ENCODE measurements around the gene ERVW-1.
"Not testable (repeated sequence)": the region's sequence is repeated elsewhere in the genome, so short reads cannot be mapped to it uniquely, and the experiment has no call there.

Gene ERVW-1

DNA sequence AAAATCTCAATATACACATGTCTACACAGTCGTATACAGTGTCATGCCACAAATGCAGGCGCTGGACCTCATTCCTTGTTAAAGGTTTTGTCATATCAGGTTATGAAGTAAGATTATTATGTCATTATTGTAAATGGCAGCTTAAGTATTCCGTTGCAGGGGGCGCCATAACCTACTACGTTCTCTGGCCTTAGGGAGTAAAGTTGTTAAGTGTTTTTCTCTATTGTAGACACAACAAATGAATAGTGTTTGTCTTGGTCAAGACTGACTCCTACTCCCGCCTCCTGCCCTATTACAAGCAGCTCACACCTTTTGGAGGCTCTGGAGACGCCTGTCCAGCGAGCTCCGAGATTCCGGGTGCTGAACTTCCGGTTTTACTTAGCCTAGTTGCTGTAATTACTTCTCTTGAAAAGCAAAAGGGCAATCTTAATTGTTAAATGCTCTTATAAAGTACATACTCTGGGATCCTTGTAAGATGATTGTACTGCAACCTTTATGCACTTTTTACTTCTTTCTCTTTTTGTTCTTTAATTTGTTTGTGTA, 29.5 kb downstream of the ERVW-1 start:
- TF ChIP-seq, protein P1, sequence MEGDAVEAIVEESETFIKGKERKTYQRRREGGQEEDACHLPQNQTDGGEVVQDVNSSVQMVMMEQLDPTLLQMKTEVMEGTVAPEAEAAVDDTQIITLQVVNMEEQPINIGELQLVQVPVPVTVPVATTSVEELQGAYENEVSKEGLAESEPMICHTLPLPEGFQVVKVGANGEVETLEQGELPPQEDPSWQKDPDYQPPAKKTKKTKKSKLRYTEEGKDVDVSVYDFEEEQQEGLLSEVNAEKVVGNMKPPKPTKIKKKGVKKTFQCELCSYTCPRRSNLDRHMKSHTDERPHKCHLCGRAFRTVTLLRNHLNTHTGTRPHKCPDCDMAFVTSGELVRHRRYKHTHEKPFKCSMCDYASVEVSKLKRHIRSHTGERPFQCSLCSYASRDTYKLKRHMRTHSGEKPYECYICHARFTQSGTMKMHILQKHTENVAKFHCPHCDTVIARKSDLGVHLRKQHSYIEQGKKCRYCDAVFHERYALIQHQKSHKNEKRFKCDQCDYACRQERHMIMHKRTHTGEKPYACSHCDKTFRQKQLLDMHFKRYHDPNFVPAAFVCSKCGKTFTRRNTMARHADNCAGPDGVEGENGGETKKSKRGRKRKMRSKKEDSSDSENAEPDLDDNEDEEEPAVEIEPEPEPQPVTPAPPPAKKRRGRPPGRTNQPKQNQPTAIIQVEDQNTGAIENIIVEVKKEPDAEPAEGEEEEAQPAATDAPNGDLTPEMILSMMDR (IDR thresholded peaks at IDR 0.05; ENCODE audit: insufficient read depth, missing control alignments), result peak; percentile 65
- FAIRE-seq (no peak), DNase-seq (ENCODE audit: insufficient read length, low spot score) (no peak)

DNA sequence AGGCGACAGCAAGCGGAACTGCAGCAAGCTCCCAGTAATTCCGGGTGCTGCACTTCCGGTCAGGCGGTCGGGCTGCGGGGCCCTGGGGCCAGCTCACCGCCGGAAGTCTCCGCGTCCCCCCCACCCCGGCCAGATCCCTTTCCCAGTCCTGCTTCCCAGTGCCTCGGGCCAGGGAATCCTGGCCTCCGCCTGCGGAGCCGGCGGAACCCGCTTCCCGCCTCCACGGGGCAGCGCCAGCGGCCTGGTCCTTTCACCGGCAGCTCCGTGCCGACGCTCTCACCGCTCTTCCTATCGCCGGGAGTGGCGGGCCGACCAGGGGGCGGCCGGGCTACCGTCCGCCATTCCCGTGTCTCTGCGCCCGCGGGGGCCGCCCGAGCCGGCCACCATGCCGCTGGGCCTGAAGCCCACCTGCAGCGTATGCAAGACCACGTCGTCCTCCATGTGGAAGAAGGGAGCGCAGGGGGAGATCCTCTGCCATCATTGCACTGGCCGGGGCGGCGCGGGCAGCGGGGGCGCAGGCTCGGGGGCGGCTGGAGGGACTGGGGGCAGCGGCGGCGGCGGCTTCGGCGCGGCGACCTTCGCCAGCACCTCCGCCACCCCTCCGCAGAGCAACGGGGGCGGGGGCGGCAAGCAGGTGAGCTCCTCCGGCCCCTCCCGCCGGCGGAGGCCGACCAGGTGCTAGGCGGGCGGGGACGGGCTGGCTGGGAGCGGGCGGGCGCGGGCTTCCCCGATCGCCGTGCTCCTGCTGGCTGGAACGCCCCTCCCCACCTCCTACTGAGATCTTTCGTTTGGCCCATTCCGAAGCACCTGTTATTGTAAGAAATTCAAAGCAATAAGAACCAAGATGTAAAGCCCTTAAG, 30.2 kb downstream of the ERVW-1 start, which contains the start of gene GATAD1:
TSS of gene GATAD1 (plus strand) at position 138 of the 860 bp plus-strand sequence. CDS start at position 386, 248 bp downstream.
- peak; percentile 76 for DNase-seq (ENCODE audit: insufficient read length, low spot score)
- FAIRE-seq, result no peak
- TF ChIP-seq, protein P1 (IDR thresholded peaks at IDR 0.05; ENCODE audit: insufficient read depth, missing control alignments), result peak; percentile 91

DNA sequence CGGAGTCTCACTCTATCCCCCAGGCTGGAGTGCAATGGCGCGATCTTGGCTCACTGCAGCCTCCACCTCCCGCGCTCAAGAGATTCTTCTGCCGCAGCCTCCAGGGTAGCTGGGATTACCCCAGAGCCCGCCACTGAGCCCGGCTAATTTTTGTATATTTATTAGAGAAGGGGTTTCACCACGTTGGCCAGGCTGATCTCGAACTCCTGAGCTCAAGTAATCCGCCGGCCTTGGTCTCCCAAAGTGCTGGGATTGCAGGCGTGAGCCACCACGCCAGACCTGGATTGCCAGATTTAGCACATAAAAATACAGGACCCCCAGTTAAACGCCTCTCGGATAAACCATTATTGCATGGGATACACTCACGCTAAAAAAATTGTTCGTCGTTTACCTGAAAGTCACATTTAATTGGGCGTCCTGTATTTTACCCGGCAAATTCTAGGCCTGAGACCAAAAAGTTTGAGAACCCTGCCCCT, 30.8 kb downstream of the ERVW-1 start:
- FAIRE-seq (no peak), DNase-seq (ENCODE audit: insufficient read length, low spot score) (no peak)
- TF ChIP-seq, protein P1 (IDR thresholded peaks at IDR 0.05; ENCODE audit: insufficient read depth, missing control alignments), result no peak

DNA sequence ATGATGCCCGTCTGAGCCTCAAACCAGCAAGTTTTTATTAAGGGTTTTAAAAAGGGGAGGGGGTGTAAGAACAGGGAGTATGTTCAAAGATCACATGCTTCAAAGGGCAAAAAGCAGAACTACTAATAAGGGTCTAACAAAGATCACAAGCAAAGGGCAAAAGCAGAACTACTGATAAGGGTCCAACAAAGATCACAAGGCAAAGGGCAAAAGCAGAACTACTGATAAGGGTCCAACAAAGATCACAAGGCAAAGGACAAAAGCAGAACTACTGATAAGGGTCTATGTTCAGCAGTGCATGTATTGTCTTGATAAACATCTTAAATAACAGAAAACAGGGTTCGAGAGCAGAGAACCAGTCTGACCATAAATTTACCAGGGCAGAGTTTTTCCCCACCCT, 35.0 kb downstream of the ERVW-1 start:
- FAIRE-seq; DNase-seq (ENCODE audit: insufficient read length, low spot score): not testable (repeated sequence)

DNA sequence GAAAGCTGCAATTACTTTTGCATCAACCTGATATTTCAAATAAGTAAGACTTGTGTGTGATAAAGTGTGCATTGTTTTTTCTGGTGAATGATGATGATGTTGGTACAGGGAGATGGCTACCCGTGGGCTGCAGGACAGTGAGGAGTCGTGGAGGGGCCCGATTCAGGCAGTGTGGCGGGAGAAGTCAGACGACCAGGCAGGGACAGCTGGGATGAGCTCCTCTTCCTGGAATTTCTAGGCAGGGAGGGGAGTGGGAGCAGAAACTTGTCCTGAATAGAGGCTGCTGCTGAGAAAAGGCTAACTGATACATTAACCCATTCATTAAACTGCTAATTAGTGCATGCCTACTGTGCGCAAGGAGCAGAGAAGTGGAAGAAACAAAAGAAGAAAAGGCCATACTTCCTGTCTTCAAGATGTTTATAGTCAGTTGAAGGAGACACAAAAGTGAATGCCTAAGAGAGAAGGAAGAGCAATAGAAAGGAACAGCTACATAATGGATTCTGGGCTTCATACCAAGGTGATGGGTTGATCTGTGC, 39.7 kb downstream of the ERVW-1 start:
- TF ChIP-seq, protein P1 (IDR thresholded peaks at IDR 0.05; ENCODE audit: insufficient read depth, missing control alignments), result no peak
- DNase-seq (ENCODE audit: insufficient read length, low spot score) (no peak), FAIRE-seq (no peak)

DNA sequence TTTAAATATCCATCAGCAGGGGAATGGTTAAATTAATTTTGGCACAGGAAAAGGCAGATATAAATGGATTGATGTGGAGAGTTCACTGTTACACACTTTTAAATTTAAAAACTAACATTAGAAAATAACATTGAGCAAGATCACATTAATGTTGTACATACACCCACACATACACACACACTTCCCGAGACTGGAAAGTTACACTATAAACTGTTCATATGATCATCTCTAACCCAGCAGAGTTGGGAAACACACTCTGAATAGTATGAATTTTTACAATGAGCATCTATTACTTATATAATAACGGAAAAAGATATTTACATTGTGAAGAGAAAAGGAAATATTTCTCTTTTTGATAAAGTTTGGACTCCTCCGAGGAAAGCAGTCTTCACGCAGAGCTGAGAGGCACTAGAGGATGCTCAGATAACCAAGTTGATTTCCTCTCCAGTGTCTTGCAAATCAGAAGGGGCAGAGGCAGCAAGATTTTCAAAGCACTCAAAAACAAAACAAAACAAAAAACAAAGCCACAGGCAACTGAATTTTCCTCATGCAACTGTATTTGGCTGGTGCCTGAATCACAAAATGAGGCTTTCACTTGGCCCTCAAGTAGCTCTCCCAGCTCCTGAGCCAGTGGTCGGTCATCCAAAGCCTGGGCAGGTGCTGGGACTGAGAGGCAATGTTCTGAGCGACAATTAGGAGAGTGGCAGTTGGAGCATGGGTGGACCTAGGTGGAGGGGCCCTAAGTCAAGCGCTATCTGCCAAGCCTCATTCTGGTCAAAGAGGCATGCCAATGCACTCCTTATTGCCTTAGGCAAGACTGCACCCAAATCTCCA, 40.9 kb downstream of the ERVW-1 start:
- DNase-seq (ENCODE audit: insufficient read length, low spot score) (no peak), FAIRE-seq (no peak)
- TF ChIP-seq, protein P1 (IDR thresholded peaks at IDR 0.05; ENCODE audit: insufficient read depth, missing control alignments), result no peak

DNA sequence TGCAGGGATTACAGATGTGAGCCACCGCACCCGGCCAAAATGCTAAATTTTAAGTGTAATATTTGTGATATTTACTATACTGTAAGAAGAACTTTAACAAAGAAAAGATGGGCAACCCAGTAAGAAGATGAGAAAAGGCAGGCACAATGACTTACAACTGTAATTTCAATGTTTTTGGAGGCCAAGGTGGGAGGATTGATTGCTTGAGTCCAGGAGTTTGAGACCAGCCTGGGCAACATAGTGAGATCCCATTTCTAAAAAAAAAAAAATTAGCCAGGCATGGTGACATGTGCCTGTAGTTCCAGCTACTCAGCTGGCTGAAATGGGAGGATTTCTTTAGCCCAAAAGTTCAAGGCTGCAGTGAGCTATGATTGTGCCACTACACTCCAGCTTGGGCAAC, 42.2 kb downstream of the ERVW-1 start:
- DNase-seq (ENCODE audit: insufficient read length, low spot score) (no peak), FAIRE-seq (no peak)
- TF ChIP-seq, protein P1 (IDR thresholded peaks at IDR 0.05; ENCODE audit: insufficient read depth, missing control alignments), result no peak

Data from D721Med (cell line).